B cell (primary cell): ENCODE results near the gene CPM. TPM values are rescaled to one million over a fixed set of nuclear protein-coding genes. Genes with fewer than 3 reads are reported as not detected.

Experiments used
- ATAC-seq: fragments of 200-7000 bp; cut with Tn5 transposase; one replicate; pipeline ENCODE4 v1.10.0; 2021; ENCODE audit warnings: low read depth, mild to moderate bottlenecking, moderate number of reproducible peaks, moderate library complexity
- CTCF ChIA-PET: fragments of 350-600 bp; sonication (Branson Sonifier 250); formaldehyde crosslinking; loops from one replicate; lab custom pipeline; 2021; ENCODE audit warnings: antibody characterized with exemption, inconsistent platforms; lab: Charles Lee
- POLR2A ChIA-PET: fragments of 350-600 bp; sonication (Branson Sonifier 250); formaldehyde crosslinking; loops from one replicate; lab custom pipeline; 2021; ENCODE audit warnings: antibody characterized with exemption; lab: Charles Lee
- DNase-seq: peaks from one replicate; pipeline ENCODE4 v3.0.0; 2013
- H2AFZ ChIP-seq: 2 replicates; pipeline ENCODE4 v1.6.1; 2012; ENCODE audit warnings: mild to moderate bottlenecking, low read depth, low read length; ENCODE audit not compliant: insufficient read depth, poor library complexity, severe bottlenecking
- H3K27ac ChIP-seq, 2 donors: 1 replicate in 1 of 2; 2 replicates in 1 of 2; pipeline ENCODE4 v1.5.1; 2012 to 2013; ENCODE audit warnings: low read length in 2 of 2, mild to moderate bottlenecking in 2 of 2, moderate library complexity in 1 of 2
- H3K27me3 ChIP-seq, 4 experiments: fragments of 200-600 bp in 1 of 4; sonication (generic) in 1 of 4; replicated peaks in 1 of 4; 1 replicate in 2 of 4; 2 replicates in 2 of 4; pipeline versions ENCODE4 v1.6.1 to v1.7.0; 2013 to 2016; ENCODE audit warnings: low read length in 3 of 4, mild to moderate bottlenecking in 2 of 4, mixed read lengths in 1 of 4, moderate library complexity in 1 of 4; ENCODE audit not compliant: insufficient read depth in 4 of 4, control insufficient read depth in 3 of 4; ENCODE audit errors: control extremely low read depth in 1 of 4
- H3K36me3 ChIP-seq, 2 experiments: replicated peaks in 1 of 2; 1 replicate in 1 of 2; 2 replicates in 1 of 2; pipeline versions ENCODE4 v1.6.1 to v1.7.1; 2013; ENCODE audit warnings: low read length in 1 of 2; ENCODE audit not compliant: insufficient read depth in 2 of 2, control insufficient read depth in 1 of 2; ENCODE audit errors: control extremely low read depth in 1 of 2, extremely low read depth in 1 of 2
- H3K4me1 ChIP-seq, 2 donors: fragments of 200-600 bp in 1 of 2; sonication (generic) in 1 of 2; 1 replicate in 1 of 2; 2 replicates in 1 of 2; pipeline versions ENCODE4 v1.5.1 to v1.6.1; 2013 to 2017; ENCODE audit warnings: low read length in 2 of 2; ENCODE audit not compliant: control insufficient read depth in 2 of 2, insufficient read depth in 2 of 2
- H3K4me2 ChIP-seq: replicated peaks from 2 replicates; pipeline ENCODE3; 2012; ENCODE audit warnings: mild to moderate bottlenecking, low read depth, low read length; ENCODE audit not compliant: poor library complexity, severe bottlenecking
- H3K4me3 ChIP-seq, 5 experiments: fragments of 200-600 bp in 1 of 5; sonication (generic) in 1 of 5; 1 replicate in 3 of 5; 2 replicates in 2 of 5; pipeline versions ENCODE4 v1.5.1 to v1.7.0; 2011 to 2016; ENCODE audit warnings: low read length in 4 of 5, mild to moderate bottlenecking in 4 of 5, low read depth in 2 of 5, control low read depth in 1 of 5, moderate library complexity in 1 of 5; ENCODE audit not compliant: insufficient read depth in 1 of 5; ENCODE audit errors: control extremely low read depth in 1 of 5, extremely low read depth in 1 of 5
- H3K79me2 ChIP-seq: fragments of 200-600 bp; sonication (generic); one replicate; pipeline ENCODE4 v1.6.0; 2016; ENCODE audit warnings: low read length; ENCODE audit not compliant: control insufficient read depth, insufficient read depth
- H3K9ac ChIP-seq: fragments of 200-600 bp; sonication (generic); 2 replicates; pipeline ENCODE4 v1.6.1; 2017; ENCODE audit warnings: mild to moderate bottlenecking, low read length, moderate library complexity
- H3K9me3 ChIP-seq, 3 donors: one replicate each; pipeline versions ENCODE4 v1.6.1 to v1.7.1; 2013; ENCODE audit warnings: low read length in 2 of 3; ENCODE audit not compliant: control insufficient read depth in 2 of 3, insufficient read depth in 1 of 3; ENCODE audit errors: control extremely low read depth in 1 of 3
- H4K20me1 ChIP-seq: 2 replicates; pipeline ENCODE4 v1.6.0; 2012; ENCODE audit warnings: mild to moderate bottlenecking, low read length; ENCODE audit not compliant: insufficient read depth, control insufficient read depth, poor library complexity, severe bottlenecking
- H3K27ac Mint-ChIP-seq: one replicate; pipeline ENCODE4 v1.8.0; 2021; ENCODE audit warnings: mixed read lengths
- H3K27me3 Mint-ChIP-seq: one replicate; pipeline ENCODE4 v1.8.0; 2021; ENCODE audit warnings: mixed read lengths
- H3K4me1 Mint-ChIP-seq: one replicate; pipeline ENCODE4 v1.8.0; 2021; ENCODE audit warnings: mixed read lengths
- H3K4me3 Mint-ChIP-seq: one replicate; pipeline ENCODE4 v1.8.0; 2021; ENCODE audit warnings: mixed read lengths
- H3K9me3 Mint-ChIP-seq: one replicate; pipeline ENCODE4 v1.8.0; 2022; ENCODE audit warnings: mixed read lengths; ENCODE audit not compliant: insufficient read depth
- CTCF ChIP-seq: fragments of 200-600 bp; IDR thresholded peaks from one replicate; pipeline ENCODE4 v1.8.0; 2022; ENCODE audit warnings: antibody characterized with exemption, mild to moderate bottlenecking
- EZH2 ChIP-seq: IDR thresholded peaks from 2 replicates; pipeline ENCODE4 v1.6.1; 2012; ENCODE audit warnings: borderline replicate concordance, low read depth, mild to moderate bottlenecking, moderate library complexity, low read length; ENCODE audit not compliant: insufficient read depth, poor library complexity, severe bottlenecking
- WGBS: methylation state at CpG from one replicate; pipeline ENCODE4 v1.1.5; 2013; ENCODE audit warnings: missing lambda C conversion rate; ENCODE audit not compliant: insufficient coverage; 5-methylcytosine and 5-hydroxymethylcytosine counted together
- intact Hi-C: fragments of 100-400 bp; cut with micrococcal nuclease; formaldehyde crosslinking; loops from one replicate; pipeline ENCODE4 v1.10.0; 2022
- polyA plus RNA-seq: library from polyadenylated mRNA; depleted of rRNA; stranded (reverse); fragments of >200 nt; gene quantifications from 2 replicates; pipeline ENCODE4 v1.2.3, GENCODE V29; 2012
- total RNA-seq, 2 donors: library from RNA; stranded (reverse); fragments of 120-200 nt in 1 of 2; gene quantifications; 1 replicate in 1 of 2; 2 replicates in 1 of 2; pipeline versions ENCODE4 v1.2.3 to v1.2.4, GENCODE V29; 2013 to 2022

Gene CPM
- total and polyA plus RNA-seq, 2 donors (not counting 1 experiment from before 2014, with no cell fraction given) = 1.2 to 5.0 TPM

DNA sequence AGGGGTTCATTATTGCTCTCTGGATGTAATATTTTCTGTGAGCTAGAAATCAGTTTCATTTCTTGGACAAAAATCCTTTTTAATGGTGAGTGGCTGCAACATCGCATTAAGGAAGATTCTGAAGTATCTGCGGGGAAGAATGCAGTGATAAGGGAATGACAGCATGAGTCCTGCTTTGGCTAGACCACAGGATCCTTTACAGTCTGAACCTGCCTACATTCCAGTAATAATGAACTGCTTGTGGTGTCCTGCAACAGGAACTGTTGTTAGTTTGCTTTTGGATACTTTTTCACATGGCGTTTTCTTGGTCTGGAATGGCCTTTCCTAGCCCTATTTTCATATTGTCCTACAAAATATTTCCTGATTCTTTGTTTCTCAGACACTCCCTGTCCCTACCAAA, 109.3 kb downstream of the CPM start:
- H3K27ac Mint-ChIP-seq = no peak overlapping the region
- Histone ChIP-seq H3K9me3 (no peaks in the 10 kb centered on the region), H3K4me1 (peaks cover 0 to 3% of the 10 kb centered on the region in 2 donors), H2AFZ (no peak overlapping the region), H3K4me2 (no peak overlapping the region), H3K27me3 (no peaks in the 10 kb centered on the region), H3K4me3 (no peak overlapping the region), H3K9ac (no peak overlapping the region), H4K20me1 (no peaks in the 10 kb centered on the region), H3K36me3 (peaks cover 7 to 62% of the 10 kb centered on the region in 2 experiments), H3K79me2 (peaks cover 15% of the 10 kb centered on the region), H3K27ac (no peak overlapping the region)
- POLR2A ChIA-PET = no interaction called here
- no peak overlapping the region for H3K4me3 Mint-ChIP-seq
- H3K9me3 Mint-ChIP-seq = no peaks in the 10 kb centered on the region
- intact Hi-C loops = no loop called here
- CTCF ChIA-PET = interaction anchor here (0.8 kb wide), 1 partner anchor 246 kb away, joined by 3 read pairs; no protein-coding TSS in a partner anchor
- H3K27me3 Mint-ChIP-seq = no peaks in the 10 kb centered on the region
- no peak for ATAC-seq
- WGBS = 92% methylated on average over 2 of the region's 3 CpGs
- peaks cover 12% of the 10 kb centered on the region for H3K4me1 Mint-ChIP-seq
- DNase-seq = no peak
- TF ChIP-seq EZH2 (no peak), CTCF (no peak)

DNA sequence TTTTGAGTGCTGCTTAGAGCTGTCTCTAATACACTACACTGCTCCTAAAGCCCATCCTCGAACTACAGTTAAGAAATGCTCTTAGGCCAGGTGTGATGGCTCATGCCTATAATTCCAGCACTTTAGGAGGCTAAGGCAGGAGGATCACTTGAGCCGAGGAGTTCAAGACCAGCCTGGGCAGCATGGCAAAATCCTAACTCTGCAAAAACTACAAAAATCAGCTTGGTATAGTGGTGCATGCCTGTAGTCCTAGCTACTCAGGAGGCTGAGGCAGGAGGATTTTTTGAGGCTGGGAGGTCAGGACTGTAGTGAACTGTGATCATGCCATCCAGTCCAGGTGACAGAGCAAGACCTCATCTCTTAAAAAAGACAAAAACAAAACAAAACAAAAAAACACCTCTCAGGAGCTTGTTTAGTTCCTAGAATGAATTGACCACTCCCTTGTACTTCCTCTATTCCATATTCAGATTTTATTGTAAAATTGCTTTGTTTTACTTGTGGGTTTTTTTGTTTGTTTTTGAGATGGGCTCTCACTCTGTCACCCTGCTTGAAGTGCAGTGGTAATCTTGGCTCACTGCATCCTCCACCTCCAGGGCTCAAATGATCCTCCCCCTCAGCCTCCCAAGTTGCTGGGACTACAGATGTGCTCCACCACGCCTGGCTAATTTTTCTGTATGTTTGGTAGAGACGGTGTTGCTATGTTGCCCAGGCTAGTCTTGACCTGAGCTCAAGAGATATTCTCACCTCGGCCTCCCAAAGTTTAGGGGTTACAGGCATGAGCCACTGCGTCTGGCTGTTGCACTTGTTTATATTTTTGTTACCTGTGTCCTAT, 111.4 kb downstream of the CPM start:
- DNase-seq (no peak), ATAC-seq (no peak)
- Histone ChIP-seq H4K20me1 (no peaks in the 10 kb centered on the region), H3K4me3 (no peak overlapping the region), H3K36me3 (peaks cover 10 to 71% of the 10 kb centered on the region in 2 experiments), H3K4me1 (peaks cover 0 to 3% of the 10 kb centered on the region in 2 donors), H2AFZ (no peak overlapping the region), H3K79me2 (peaks cover 17% of the 10 kb centered on the region), H3K9me3 (no peaks in the 10 kb centered on the region), H3K9ac (no peak overlapping the region), H3K27ac (peak overlapping the region in 1 of 2 donors; percentile 47), H3K27me3 (no peaks in the 10 kb centered on the region), H3K4me2 (no peak overlapping the region)
- Mint-ChIP-seq H3K9me3 (no peaks in the 10 kb centered on the region), H3K27me3 (no peaks in the 10 kb centered on the region), H3K4me1 (peaks cover 12% of the 10 kb centered on the region), H3K27ac (peak overlapping the region; percentile 56), H3K4me3 (no peak overlapping the region)
- intact Hi-C loops = no loop called here
- CTCF ChIA-PET = interaction anchor here (0.8 to 3.2 kb wide), 2 partner anchors 8 to 75 kb away, joined by 3 to 18 read pairs; no protein-coding TSS in a partner anchor
- TF ChIP-seq EZH2 (no peak), CTCF (no peak)
- WGBS = 100% methylated on average over 3 of the region's 6 CpGs
- POLR2A ChIA-PET = no interaction called here
